VCaP (cell line): ENCODE measurements around the gene KRTAP4-3.

Source experiments
- H3K27ac ChIP-seq: fragments of 450-650 bp; 2 replicates; pipeline ENCODE4 v1.5.1; 2017
- CTCF ChIP-seq: fragments of 450-650 bp; conservative IDR thresholded peaks from 2 replicates; pipeline ENCODE4 v1.5.1; 2017; ENCODE audit warnings: mild to moderate bottlenecking, moderate library complexity

Gene KRTAP4-3

GRCh38 chr17:41186872-41187271, 18.9 kb upstream of the KRTAP4-3 start:
- H3K27ac ChIP-seq, result no peak overlapping the region
- no peak for TF ChIP-seq CTCF

- no peak for TF ChIP-seq CTCF
- H3K27ac ChIP-seq, result no peak overlapping the region
Measured at GRCh38 chr17:41185001-41185400, 17.0 kb upstream of the KRTAP4-3 start.

- H3K27ac ChIP-seq, result no peak within 1 kb of the TSS
Measured at GRCh38 chr17:41184480-41184961, 16.5 kb upstream of the KRTAP4-3 start, which contains the start of gene KRTAP4-1. TSS of gene KRTAP4-1 (minus strand) at chr17:41184911. CDS start at chr17:41184854, 57 bp downstream.

GRCh38 chr17:41178843-41179616, 11.0 kb upstream of the KRTAP4-3 start:
- H3K27ac ChIP-seq, result no peak overlapping the region
- no peak for TF ChIP-seq CTCF

More at GRCh38 chr17:41184480-41184961, 16.5 kb upstream of the KRTAP4-3 start, which contains the start of gene KRTAP4-1:
- TF ChIP-seq CTCF, result no peak

GRCh38 chr17:41178341-41178740, 10.3 kb upstream of the KRTAP4-3 start:
- TF ChIP-seq CTCF, result no peak
- no peak overlapping the region for H3K27ac ChIP-seq

- TF ChIP-seq CTCF, result no peak
- H3K27ac ChIP-seq, result no peak within 1 kb of the TSS
Measured at GRCh38 chr17:41177727-41178271, 9.8 kb upstream of the KRTAP4-3 start, which contains the start of gene KRTAP4-2. TSS of gene KRTAP4-2 (minus strand) at chr17:41178221. CDS start at chr17:41178164, 57 bp downstream.

GRCh38 chr17:41176744-41177387, 8.8 kb upstream of the KRTAP4-3 start:
- TF ChIP-seq CTCF, result no peak
- no peak overlapping the region for H3K27ac ChIP-seq
